GM20431 (cell line): ENCODE data around the gene TRABD.

Experiments used
- in situ Hi-C: fragments of 300-500 bp; cut with MseI, MboI; formaldehyde crosslinking; loops from one replicate; pipeline ENCODE4 v1.15.0; 2020; ENCODE audit warnings: low sequenced_read_pairs; ENCODE audit not compliant: unreplicated experiment

Gene TRABD

GRCh38 chr22:50184902-50185374 is 775 bp upstream of the TRABD start:
- in situ Hi-C loops, result no loop called here

- in situ Hi-C loops, result no loop called here
These were observed 535 bp downstream of the TRABD start for GRCh38 chr22:50186181-50186714.

- in situ Hi-C loops, result no loop called here
These were observed 1.2 kb downstream of the TRABD start for GRCh38 chr22:50186761-50187523.

- in situ Hi-C loops, result no loop called here
These were observed 2.6 kb downstream of the TRABD start for GRCh38 chr22:50188356-50188755.

- in situ Hi-C loops, result no loop called here
These were observed 3.6 kb downstream of the TRABD start for GRCh38 chr22:50189184-50189848.

- in situ Hi-C loops, result no loop called here
These were observed 4.1 kb downstream of the TRABD start for GRCh38 chr22:50189849-50190181.

- in situ Hi-C loops, result no loop called here
These were observed 4.6 kb downstream of the TRABD start for GRCh38 chr22:50190182-50190940.

GRCh38 chr22:50190941-50191741 is 5.4 kb downstream of the TRABD start:
- in situ Hi-C loops, result no loop called here

- in situ Hi-C loops, result no loop called here
These were observed 6.9 kb downstream of the TRABD start for GRCh38 chr22:50192436-50193204.

- in situ Hi-C loops, result no loop called here
These were observed 7.9 kb downstream of the TRABD start for GRCh38 chr22:50193621-50194020.

GRCh38 chr22:50194037-50194805 is 8.5 kb downstream of the TRABD start:
- in situ Hi-C loops, result no loop called here

GRCh38 chr22:50196256-50196655 is 10.5 kb downstream of the TRABD start:
- in situ Hi-C loops, result no loop called here

GRCh38 chr22:50197000-50197800 is 11.5 kb downstream of the TRABD start:
- in situ Hi-C loops, result no loop called here

GRCh38 chr22:50197856-50198623 is 12.3 kb downstream of the TRABD start:
- in situ Hi-C loops, result no loop called here

- in situ Hi-C loops, result no loop called here
These were observed 12.9 kb downstream of the TRABD start for GRCh38 chr22:50198624-50199017.

- in situ Hi-C loops, result no loop called here
These were observed 13.6 kb downstream of the TRABD start for GRCh38 chr22:50199251-50199721.
